ENCODE measurements around the gene AP1S3.
"Not testable (repeated sequence)": the region's sequence is repeated elsewhere in the genome, so short reads cannot be mapped to it uniquely, and the experiment has no call there.

Gene AP1S3

DNA sequence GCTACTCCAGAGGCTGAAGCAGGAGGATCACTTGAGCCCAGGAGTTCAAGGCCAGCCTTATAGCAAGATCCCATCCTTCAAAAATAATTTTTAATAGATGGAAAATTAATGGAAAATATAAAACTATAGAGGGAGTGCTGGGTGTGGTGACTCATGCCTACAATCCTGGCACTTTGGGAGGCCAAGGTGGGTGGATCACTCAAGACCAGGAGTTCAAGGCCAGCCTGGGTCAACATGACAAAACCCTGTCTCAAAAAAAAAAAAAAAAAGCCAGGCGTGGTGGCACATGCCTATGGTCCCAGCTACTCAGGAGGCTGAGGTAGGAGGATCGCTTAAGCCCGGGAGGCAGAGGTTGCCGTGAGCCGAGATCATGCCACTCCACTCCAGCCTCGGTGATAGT lies 48.0 kb downstream of the AP1S3 start (continued):
- TF ChIP-seq PPARA (CRISPR knock-in tag; IDR thresholded peaks at IDR 0.05; ENCODE audit: borderline replicate concordance) (no peak), ZFP30 (CRISPR knock-in tag; IDR thresholded peaks at IDR 0.05) (no peak), ZNF8 (CRISPR knock-in tag; IDR thresholded peaks at IDR 0.05) (no peak)

DNA sequence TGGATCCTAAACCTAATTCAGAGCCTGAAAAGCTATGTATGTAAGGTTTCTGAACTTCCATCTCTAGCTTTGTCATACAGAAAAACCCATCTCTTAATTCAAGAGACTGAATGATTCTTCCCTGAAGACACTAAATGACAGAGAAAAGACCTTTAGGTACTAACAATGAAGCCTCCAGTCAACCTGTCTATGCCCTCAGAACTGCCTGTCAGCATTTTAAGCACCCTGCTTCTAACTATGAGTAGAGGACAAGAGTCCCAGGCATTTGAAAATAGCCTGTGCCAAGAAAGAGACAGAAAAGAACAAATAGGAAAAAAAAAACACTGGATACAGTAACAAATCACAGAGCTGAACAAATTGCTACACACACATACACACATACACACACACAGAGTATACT lies 48.6 kb downstream of the AP1S3 start:
- no peak for ATAC-seq
- no peak for TF ChIP-seq TCF4 (CRISPR knock-in tag; IDR thresholded peaks at IDR 0.05; ENCODE audit: borderline replicate concordance)
- TF ChIP-seq SNAI2 (CRISPR knock-in tag; IDR thresholded peaks at IDR 0.05), result no peak
- no peak for TF ChIP-seq CSDC2 (CRISPR knock-in tag; IDR thresholded peaks at IDR 0.05)

- ATAC-seq, result not testable (repeated sequence)
Measured at GRCh38 chr2:223788106-223788505, 49.3 kb downstream of the AP1S3 start.

DNA sequence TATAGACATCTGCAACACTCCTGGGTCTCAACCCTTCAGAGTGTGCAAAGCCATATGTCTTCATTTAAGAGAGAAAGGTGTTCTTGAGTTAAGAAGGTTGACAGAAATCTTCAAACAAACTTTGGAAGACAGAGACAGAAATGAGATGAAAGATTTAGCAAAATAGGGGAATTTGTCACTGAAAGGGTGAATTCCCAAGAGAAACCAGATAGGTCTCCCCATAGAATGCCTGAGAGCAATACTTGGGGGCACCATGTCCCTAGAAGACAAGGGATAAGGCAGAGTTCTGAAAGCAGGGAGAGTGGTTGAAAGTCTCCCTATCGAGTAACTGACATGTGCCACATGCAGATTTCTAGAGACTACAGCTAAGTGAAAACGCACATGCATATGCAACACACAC lies 50.0 kb downstream of the AP1S3 start:
- no peak for TF ChIP-seq TOX (CRISPR knock-in tag; IDR thresholded peaks at IDR 0.05; ENCODE audit: borderline replicate concordance)
- no peak for TF ChIP-seq RARB (CRISPR knock-in tag; IDR thresholded peaks at IDR 0.05)
- TF ChIP-seq, protein P1, sequence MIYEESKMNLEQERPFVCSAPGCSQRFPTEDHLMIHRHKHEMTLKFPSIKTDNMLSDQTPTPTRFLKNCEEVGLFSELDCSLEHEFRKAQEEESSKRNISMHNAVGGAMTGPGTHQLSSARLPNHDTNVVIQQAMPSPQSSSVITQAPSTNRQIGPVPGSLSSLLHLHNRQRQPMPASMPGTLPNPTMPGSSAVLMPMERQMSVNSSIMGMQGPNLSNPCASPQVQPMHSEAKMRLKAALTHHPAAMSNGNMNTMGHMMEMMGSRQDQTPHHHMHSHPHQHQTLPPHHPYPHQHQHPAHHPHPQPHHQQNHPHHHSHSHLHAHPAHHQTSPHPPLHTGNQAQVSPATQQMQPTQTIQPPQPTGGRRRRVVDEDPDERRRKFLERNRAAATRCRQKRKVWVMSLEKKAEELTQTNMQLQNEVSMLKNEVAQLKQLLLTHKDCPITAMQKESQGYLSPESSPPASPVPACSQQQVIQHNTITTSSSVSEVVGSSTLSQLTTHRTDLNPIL (CRISPR knock-in tag; IDR thresholded peaks at IDR 0.05; ENCODE audit: low read depth), result no peak
- TF ChIP-seq, protein P2, sequence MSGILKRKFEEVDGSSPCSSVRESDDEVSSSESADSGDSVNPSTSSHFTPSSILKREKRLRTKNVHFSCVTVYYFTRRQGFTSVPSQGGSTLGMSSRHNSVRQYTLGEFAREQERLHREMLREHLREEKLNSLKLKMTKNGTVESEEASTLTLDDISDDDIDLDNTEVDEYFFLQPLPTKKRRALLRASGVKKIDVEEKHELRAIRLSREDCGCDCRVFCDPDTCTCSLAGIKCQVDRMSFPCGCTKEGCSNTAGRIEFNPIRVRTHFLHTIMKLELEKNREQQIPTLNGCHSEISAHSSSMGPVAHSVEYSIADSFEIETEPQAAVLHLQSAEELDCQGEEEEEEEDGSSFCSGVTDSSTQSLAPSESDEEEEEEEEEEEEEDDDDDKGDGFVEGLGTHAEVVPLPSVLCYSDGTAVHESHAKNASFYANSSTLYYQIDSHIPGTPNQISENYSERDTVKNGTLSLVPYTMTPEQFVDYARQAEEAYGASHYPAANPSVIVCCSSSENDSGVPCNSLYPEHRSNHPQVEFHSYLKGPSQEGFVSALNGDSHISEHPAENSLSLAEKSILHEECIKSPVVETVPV (CRISPR knock-in tag; IDR thresholded peaks at IDR 0.05), result no peak
- no peak for TF ChIP-seq CSDC2 (CRISPR knock-in tag; IDR thresholded peaks at IDR 0.05)
- TF ChIP-seq TCF4 (CRISPR knock-in tag; IDR thresholded peaks at IDR 0.05; ENCODE audit: borderline replicate concordance), result no peak
- no peak for TF ChIP-seq ZNF565 (CRISPR knock-in tag; conservative IDR thresholded peaks at IDR 0.05; ENCODE audit: low read depth)
- no peak for TF ChIP-seq ZNF70 (CRISPR knock-in tag; IDR thresholded peaks at IDR 0.05)
- no peak for TF ChIP-seq SNAI2 (CRISPR knock-in tag; IDR thresholded peaks at IDR 0.05)
- no peak for TF ChIP-seq BACH2 (CRISPR knock-in tag; IDR thresholded peaks at IDR 0.05; ENCODE audit: borderline replicate concordance)
- TF ChIP-seq PPARA (CRISPR knock-in tag; IDR thresholded peaks at IDR 0.05; ENCODE audit: borderline replicate concordance), result no peak
- TF ChIP-seq GLIS3 (CRISPR knock-in tag; IDR thresholded peaks at IDR 0.05), result no peak
- no peak for TF ChIP-seq OSR1 (CRISPR knock-in tag; IDR thresholded peaks at IDR 0.05)
- TF ChIP-seq, protein P3, sequence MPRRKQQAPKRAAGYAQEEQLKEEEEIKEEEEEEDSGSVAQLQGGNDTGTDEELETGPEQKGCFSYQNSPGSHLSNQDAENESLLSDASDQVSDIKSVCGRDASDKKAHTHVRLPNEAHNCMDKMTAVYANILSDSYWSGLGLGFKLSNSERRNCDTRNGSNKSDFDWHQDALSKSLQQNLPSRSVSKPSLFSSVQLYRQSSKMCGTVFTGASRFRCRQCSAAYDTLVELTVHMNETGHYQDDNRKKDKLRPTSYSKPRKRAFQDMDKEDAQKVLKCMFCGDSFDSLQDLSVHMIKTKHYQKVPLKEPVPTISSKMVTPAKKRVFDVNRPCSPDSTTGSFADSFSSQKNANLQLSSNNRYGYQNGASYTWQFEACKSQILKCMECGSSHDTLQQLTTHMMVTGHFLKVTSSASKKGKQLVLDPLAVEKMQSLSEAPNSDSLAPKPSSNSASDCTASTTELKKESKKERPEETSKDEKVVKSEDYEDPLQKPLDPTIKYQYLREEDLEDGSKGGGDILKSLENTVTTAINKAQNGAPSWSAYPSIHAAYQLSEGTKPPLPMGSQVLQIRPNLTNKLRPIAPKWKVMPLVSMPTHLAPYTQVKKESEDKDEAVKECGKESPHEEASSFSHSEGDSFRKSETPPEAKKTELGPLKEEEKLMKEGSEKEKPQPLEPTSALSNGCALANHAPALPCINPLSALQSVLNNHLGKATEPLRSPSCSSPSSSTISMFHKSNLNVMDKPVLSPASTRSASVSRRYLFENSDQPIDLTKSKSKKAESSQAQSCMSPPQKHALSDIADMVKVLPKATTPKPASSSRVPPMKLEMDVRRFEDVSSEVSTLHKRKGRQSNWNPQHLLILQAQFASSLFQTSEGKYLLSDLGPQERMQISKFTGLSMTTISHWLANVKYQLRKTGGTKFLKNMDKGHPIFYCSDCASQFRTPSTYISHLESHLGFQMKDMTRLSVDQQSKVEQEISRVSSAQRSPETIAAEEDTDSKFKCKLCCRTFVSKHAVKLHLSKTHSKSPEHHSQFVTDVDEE (CRISPR knock-in tag; IDR thresholded peaks at IDR 0.05), result no peak
- no peak for TF ChIP-seq PATZ1 (CRISPR knock-in tag; IDR thresholded peaks at IDR 0.05; ENCODE audit: borderline replicate concordance)
- no peak for TF ChIP-seq ZFP30 (CRISPR knock-in tag; IDR thresholded peaks at IDR 0.05)
- TF ChIP-seq ISL1 (CRISPR knock-in tag; IDR thresholded peaks at IDR 0.05), result no peak
- no peak for TF ChIP-seq ZC3H10 (CRISPR knock-in tag; IDR thresholded peaks at IDR 0.05)
- ATAC-seq, result no peak

GRCh38 chr2:223786943-223787342 lies 50.4 kb downstream of the AP1S3 start:
- TF ChIP-seq, protein P3 (CRISPR knock-in tag; IDR thresholded peaks at IDR 0.05), result no peak
- TF ChIP-seq, protein P1 (CRISPR knock-in tag; IDR thresholded peaks at IDR 0.05; ENCODE audit: low read depth), result no peak
- TF ChIP-seq ZNF8 (CRISPR knock-in tag; IDR thresholded peaks at IDR 0.05), result no peak
- TF ChIP-seq GLIS3 (CRISPR knock-in tag; IDR thresholded peaks at IDR 0.05), result no peak
- TF ChIP-seq SNAI2 (CRISPR knock-in tag; IDR thresholded peaks at IDR 0.05), result no peak
- TF ChIP-seq RARB (CRISPR knock-in tag; IDR thresholded peaks at IDR 0.05), result no peak
- no peak for TF ChIP-seq TCF4 (CRISPR knock-in tag; IDR thresholded peaks at IDR 0.05; ENCODE audit: borderline replicate concordance)
- no peak for TF ChIP-seq ZC3H10 (CRISPR knock-in tag; IDR thresholded peaks at IDR 0.05)
- no peak for TF ChIP-seq ARNTL (CRISPR knock-in tag; IDR thresholded peaks at IDR 0.05; ENCODE audit: borderline replicate concordance, low read depth)
- no peak for TF ChIP-seq ZFP3 (CRISPR knock-in tag; IDR thresholded peaks at IDR 0.05)
- TF ChIP-seq ZFP30 (CRISPR knock-in tag; IDR thresholded peaks at IDR 0.05), result no peak
- no peak for ATAC-seq

Data from SK-N-SH treated with all-trans-retinoic acid at 6 μM for 48 hours (cell line).